Measurements from ENCODE around the gene KLHL22.

GRCh38 chr22:20526305-20526627, 30.7 kb upstream of the KLHL22 start:
- TF ChIP-seq CTCF (IDR thresholded peaks at IDR 0.05): no peak
- TF ChIP-seq EZH2phosphoT487 (IDR thresholded peaks at IDR 0.05): no peak
